Stimulated activated CD4-positive, alpha-beta T cell treated with anti-CD3 and anti-CD28 coated beads, Interleukin-12 subunit alpha, Interleukin-12 subunit beta, amount 100 ng/mL, for 48 hours (primary cell): Measurements from ENCODE around the gene HHATL.

Experiments
- DNase-seq, 3 donors: peaks; one replicate each; pipeline ENCODE4 v3.0.0-alpha.2; 2020; ENCODE audit warnings: low read depth in 2 of 3, low spot score in 1 of 3

Gene HHATL

DNA sequence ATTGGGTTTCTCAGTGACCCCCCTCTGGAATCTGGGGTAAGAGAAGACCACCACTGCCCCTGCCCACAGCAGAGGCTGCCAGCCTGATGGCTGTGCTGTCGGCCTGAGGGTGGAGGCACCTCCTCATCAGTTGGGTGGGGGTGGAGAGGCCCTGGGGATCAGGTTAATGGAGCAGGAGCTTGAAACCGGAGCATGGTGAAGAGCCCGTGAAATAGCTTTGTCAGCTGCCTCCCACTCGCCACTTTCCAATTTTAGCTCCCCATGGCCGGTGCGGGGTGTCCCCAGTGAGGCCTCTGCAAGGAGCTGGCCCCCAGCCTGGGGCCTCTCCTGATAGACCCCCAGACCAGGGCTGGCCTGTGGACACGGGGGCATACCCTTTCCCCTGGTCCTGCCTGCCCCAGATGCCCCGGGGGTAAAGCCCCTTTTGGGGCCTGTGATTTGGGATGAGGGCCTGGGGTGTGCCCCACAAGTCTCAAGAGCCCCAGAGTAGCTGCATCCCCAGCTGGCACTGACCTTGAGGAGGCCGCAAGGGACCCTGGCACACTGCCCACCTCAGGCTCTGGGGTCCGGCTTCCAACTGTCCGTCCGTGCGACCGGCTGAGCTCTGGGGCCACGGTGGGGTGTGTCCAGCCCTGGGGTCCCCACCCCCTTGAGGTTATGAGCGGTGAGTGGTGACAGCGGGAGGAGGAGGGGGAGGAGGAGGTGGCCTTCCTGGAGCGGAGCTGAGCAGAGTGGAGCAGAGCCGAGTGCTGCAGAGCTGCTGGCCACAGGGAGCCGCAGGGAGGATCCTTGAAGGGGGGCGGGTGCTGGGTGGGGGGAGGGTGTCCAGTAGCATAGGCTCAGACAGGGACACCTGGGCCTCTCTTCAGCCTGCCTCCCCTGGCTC is at the start of gene HHATL:
HHATL (minus strand) TSS at position 733 of the 886 bp plus-strand sequence. CDS start 1,972 bp downstream, outside the sequence.
- no peak for DNase-seq

DNA sequence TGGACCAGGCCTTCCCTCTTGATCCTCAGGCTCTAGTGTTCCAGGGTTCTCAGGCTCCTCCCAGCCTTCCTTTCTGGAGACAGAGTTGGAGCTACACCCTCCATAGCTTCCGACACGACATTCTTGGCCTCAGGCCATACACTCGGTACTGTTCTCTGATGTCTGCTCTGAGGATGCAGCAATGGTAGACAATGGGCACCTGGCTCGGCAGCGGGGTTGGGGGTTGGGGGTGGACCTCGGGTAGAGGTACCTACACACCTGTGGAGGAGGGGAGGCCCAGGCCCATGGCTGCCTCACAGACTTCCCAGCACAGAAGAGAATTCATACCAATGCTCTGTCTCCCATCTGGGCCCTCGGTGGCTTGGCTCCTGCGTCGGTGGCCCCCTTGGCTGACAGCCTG is 49.0 kb upstream of the HHATL start:
- DNase-seq, result no peak

DNA sequence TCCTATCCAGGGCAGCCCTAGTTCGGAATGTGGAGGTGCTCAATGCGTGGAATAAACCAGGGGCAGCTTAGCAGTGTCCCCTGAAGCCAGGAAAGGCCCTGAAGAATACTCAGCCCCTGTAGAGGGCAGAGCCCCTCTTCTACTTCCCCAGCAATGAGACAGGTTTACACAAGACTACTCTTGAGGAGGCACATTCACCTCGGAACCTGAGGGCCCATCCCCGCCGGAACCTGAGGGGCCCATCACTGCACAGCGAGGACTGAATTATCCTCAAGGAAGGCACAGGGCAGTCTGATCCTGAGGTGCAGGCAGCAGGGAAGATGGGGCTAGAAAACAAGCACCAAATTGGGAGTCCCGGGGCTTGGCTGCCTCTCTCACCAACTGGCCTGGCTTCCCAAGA is 48.2 kb upstream of the HHATL start:
- no peak for DNase-seq

DNA sequence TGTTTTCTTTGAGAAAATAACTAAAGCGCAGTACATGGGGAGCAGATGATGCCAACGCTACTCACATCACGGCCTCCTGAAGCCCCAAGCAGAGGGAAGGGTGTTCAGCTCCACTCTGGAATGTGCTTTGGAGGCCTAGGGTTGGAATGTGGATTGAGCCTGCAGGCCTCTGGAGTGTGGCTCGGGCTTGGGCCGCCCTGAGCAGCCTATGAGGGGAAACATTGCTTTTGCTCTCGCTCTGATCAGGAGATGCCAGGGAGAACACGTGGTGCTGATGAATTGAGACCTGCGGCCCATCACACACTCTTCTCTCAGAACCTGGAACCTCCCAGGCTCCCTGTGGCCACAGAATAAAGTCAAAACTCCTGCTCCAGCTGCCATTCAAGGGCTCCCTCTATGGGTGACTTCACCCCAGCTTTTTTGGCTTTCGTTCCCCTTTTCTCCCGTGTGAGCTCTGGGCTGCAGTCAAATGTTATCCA is 47.2 kb upstream of the HHATL start:
- DNase-seq, result no peak

DNA sequence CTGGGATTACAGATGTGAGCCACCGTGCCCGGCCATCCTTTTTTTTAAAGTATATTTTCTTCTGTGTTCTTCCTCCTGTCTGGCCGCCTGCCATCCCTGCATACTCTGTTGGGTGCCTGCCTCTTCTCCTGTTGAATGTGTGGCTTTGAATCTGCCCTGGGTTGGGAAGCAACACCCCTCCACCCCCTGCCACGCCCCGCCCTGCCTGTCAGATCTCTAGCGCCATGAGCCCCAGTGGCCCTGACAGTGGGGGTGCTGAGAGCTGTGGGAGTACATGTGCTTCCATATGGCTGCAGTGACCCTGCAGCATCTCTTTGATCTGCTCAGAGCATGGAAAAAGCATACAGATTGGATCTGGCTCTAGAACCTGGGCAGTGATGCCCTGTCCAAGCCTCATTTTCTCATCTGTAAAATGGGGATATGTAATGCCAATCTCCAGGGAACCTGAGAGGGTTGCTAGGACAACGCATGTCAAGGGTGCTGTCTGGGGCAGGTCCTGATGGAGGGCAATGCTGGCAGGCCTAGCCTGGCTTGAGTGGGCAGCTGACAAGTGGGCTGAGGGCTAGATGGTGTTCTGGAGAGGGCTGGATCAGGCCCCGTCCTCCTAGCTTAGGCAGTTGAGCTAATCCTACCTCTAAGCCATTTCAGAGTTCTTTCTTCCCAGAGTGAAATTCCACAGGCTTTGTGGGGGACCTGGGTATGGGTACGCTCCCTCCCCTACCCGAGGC is 46.6 kb upstream of the HHATL start:
- no peak for DNase-seq

DNA sequence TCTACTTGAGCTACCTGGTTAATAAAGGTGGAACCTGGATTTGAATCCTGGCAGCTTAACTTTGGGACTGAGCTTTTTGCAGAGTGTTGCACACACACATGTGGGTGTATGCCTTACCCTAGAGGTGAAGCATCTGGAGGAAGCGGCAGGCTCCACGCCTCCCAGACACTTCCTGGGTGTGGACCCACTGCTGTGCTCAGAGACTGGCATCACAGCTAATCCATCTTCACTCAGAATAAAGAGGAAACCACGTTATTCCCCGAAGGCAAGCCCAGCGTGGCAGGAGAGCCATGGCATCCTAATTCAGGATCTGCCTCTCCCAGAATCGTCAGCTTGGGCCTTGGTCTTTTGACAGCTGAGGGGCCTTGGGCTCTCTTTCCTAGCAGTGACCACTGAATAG is 45.0 kb upstream of the HHATL start:
- no peak for DNase-seq

DNA sequence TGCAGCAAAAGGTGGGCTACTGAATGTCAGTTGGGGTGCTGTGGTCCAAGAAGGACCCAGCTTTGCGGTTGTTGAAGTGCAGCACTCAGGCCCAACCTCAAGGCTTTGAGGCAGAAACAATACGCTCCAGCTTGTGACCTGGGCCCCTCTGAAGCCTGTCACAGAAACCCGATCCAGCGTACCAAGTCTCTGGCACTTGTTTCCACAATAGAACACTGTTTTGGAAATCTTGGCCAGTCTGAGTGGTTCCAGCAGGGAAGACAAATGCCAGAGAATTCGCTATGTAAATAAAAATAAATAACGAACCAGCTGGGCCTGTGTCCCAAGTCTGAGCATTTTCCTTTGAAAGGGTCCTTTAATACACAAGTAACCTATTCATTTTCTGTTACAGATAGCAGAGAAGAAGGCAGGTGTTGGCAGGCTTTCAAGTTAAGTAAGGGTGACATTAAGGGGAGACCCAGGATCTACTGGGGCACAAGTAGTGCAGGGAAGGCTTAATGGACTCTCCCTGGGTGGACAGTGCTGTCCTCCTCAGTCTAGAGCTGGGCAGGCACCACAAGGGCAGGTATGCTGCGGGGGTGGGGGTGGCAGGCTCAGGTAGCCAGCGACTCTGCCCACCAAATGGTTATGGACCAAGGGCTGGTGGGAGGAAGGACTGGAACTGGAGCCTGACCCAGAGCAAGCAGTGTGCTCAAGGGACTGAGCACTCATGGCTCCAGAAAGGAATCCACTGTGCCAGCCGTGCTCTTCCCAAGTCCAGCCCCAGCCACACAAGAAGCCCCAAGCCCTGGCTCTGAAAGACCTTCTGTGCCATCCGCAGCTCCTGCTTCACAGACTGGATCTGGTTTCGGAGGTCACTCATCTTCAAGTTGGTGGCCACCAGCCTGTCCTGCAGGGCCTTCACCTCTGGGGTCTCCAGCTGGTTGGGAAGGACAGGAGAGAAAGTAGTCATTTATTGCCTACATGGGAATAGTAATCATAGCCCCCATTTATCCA is 44.2 kb upstream of the HHATL start:
- no peak for DNase-seq

DNA sequence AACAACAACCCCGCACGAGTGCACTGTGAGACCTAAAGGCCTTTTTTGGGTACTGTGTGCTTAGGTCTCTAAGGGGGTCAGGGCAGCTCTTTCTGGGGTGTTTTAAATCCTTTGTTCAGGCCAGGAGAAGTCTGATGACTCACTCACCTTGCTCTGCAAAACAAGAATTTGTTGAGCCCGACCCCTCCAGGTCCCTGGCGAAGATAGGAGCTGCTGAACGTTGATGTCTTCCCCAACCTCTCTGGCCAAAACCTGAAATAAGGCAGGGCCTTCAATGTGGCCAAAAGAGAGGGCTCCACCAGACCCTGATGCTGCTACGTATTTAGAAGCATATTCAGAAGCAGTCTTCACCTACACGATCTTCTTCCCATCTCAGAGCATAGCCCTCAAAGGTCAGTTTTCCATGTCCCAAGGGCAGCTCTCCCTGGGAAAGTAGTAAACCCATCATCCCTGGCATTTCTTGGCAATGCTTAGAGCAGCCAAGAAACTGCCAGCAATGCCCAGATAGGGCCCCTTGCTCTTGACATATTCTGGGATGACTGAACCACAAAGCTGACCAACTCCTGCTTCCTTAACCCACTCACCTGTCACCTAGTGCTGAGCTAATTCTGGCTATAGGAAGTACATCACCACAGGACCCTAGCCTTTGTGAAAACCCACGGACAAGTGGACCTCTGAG is 43.3 kb upstream of the HHATL start:
- DNase-seq, result no peak

DNA sequence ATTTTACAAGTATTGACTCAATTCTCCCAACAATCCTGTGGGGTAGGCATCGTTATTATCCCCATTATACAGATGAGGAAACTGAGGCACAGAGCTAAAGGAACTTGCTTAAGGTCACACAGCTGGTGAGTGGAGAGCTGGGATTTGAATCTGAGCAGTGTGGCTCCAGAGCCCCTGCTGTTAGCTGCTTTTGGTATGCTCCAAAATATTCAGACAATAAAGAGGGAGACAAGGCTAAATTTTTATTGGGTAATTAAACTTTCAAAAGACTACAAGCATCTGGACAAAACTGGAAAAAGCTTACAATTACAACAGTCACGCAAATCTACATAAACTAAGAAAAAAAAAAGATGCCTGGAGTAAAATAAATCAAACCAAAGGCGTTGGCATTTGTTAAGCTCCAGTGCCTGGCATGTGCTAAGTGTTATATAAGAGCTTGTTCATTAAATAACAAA is 42.7 kb upstream of the HHATL start:
- DNase-seq, result no peak

DNA sequence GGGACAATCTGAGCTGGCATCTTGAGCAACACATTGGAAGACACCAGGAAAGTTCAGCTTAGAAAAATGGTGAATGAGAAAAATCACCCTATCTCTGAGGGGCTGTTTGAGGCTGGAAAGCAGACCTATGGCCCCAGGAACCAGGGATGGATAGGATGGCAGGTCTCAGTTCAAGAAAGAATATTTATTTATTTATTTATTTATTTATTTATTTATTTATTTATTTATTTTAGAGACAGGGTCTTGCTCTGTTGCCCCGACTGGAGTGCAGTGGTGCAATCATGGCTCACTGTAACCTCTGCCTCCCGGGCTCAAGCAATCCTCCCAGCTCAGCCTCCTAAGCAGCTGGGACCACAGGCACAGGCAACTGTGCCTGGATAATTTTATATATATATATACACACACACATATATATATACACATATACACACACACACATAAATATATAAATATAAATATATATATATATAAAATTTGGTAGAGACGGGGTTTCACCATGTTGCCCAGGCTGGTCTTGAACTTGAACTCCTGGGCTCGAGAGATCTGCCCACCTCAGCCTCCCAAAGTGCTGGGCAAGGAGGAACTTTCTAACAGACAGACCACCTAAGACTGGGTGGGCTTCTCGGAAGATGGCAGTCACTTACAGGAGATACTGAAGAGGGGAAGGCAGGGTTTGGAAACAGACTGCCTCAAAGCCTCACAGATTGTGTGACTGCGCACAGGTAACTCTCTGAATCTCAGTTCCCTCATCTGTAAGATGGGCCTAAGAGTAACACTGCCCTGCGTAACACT is 40.8 kb upstream of the HHATL start:
- no peak for DNase-seq

- DNase-seq, result no peak
Measured at GRCh38 chr3:42742688-42743087, 40.1 kb upstream of the HHATL start.

DNA sequence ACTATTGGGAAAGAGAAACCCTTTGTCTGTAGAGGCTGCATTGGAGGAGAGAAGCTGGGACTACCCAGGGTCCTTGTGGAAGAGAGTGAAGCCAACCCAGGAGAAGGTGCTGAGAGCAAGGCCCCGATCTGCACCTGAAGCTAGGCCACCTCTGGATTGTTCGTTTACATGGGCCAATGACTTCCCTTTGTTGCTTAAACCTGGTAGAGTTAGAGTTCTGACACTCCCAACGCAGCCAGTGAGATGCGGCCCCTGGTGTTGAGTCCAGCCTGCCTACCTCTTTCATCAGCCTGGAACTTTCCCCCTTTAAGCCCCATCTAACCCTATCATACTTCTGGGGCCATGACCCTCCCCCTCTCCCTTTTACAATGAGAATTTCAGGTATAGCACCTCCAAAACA is 39.7 kb upstream of the HHATL start:
- no peak for DNase-seq

GRCh38 chr3:42741796-42742195 is 39.2 kb upstream of the HHATL start:
- DNase-seq, result no peak

DNA sequence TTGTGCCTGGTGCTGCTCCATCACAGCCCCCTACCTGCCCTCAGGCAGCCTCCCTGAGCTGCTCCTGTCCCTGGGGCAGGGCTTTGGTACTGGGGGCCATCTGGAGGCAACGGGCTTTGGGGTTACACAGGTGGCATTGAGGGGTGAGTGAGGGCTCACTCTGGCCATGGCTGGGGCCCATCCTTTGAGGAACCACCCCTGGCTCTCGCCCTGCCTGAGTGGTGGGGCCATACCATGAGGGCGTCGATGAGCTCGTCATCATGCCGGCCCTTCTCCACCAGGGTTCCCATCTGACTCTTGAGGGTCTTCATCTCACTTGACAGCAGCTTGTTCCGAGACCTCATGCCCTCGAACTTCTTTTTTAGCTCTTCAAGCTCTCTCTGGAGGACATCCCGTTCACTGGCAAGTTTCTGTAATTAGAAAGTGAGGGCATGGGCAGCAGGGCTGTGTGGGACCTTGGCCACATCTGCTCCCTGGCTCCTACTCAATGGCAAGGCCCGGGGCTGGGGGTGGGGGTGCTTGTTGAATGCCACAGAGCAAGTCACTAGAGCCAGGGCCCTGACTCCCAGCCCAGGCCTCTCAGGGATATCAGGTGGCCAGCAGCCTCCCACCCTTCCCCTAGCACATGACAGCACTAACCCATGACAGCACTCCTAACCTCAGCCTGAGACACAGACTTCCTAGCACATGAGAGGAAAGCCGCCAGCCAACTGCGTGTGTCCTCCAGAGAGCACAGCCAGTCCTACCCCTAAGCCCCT is 37.0 kb upstream of the HHATL start:
- DNase-seq, result no peak

DNA sequence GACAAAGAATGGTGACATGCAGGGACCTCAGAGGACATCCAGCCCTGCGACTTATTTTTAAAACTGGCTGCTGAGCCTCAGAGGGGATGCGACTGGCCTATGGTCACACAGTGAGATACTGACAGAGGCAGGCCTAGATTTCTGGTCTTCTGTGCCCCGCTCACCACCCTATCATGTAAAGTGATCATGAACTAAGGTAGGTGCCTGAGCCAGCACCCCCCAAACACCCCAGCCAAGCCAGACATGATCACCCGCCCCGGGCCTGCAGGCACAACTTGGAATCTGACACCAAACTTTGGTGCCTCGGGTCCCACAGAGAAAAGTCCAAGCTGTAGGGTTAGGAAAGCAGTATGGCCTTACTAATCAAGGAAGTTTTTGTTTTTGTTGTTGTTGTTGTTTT is 33.9 kb upstream of the HHATL start:
- DNase-seq, result no peak

DNA sequence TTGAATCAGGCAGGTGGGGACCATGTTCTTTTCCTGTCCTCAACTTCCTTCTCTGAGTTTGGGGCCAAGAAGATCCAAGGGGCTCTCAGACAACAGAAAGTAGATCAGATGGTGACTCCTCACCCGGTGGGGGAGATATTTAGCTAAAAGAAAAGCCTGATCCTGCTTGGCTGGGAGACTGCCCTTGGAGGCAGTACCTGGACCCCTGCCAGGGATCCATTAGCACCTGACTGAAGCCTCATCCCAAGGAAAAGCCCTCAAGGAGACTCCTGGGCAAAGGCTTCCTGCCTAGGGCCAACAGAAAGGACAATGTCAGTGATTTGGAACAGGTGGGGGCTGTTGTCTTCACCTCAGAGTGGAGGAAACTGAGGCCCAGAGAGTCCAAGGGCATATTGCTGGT is 33.5 kb upstream of the HHATL start:
- no peak for DNase-seq

GRCh38 chr3:42735615-42736014 is 33.0 kb upstream of the HHATL start:
- no peak for DNase-seq

GRCh38 chr3:42735019-42735418 is 32.4 kb upstream of the HHATL start:
- no peak for DNase-seq
